Stomach (tissue), 19 donors: Measurements from ENCODE around the gene ITGB8. TPM values are rescaled to one million over a fixed set of nuclear protein-coding genes. Genes with fewer than 3 reads are reported as not detected.

Experiments
- DNase-seq, 2 donors: peaks; one replicate each; pipeline versions ENCODE4 v3.0.0 to v3.0.0-alpha.2; 2013 to 2019
- H3K27ac ChIP-seq, 5 donors: fragments of 200-600 bp in 4 of 5; sonication (generic) in 4 of 5; one replicate each; pipeline ENCODE4 v1.5.1; 2013 to 2019; ENCODE audit warnings: mild to moderate bottlenecking in 1 of 5, moderate library complexity in 1 of 5
- H3K27me3 ChIP-seq, 3 donors: fragments of 200-600 bp; sonication (generic); one replicate each; pipeline ENCODE4 v1.5.1; 2017 to 2019; ENCODE audit warnings: mixed run types in 1 of 3
- H3K36me3 ChIP-seq, 4 donors: fragments of 200-600 bp; sonication (generic); 1 replicate in 3 of 4; 2 replicates in 1 of 4; pipeline ENCODE4 v1.5.1; 2016 to 2019
- H3K4me1 ChIP-seq, 4 donors: fragments of 200-600 bp; sonication (generic); one replicate each; pipeline ENCODE4 v1.5.1; 2016 to 2019
- H3K4me3 ChIP-seq, 4 donors: fragments of 200-600 bp; sonication (generic) in 3 of 4; one replicate each; pipeline ENCODE4 v1.5.1; 2016 to 2019; ENCODE audit warnings: mild to moderate bottlenecking in 1 of 4
- H3K9me3 ChIP-seq, 4 donors: fragments of 200-600 bp; sonication (generic); one replicate each; pipeline ENCODE4 v1.5.1; 2016 to 2019
- CTCF ChIP-seq, 7 experiments: fragments of 450-650 bp in 4 of 7; fragments of 200-600 bp in 3 of 7; sonication (generic) in 3 of 7; IDR thresholded peaks; one replicate each; pipeline ENCODE4 v1.5.1; 2016 to 2019; ENCODE audit warnings: antibody characterized with exemption in 7 of 7, control low read depth in 2 of 7, mild to moderate bottlenecking in 1 of 7
- EP300 ChIP-seq: sonication (generic); formaldehyde crosslinking; IDR thresholded peaks from one replicate; pipeline ENCODE4 v1.6.1; 2017; ENCODE audit warnings: antibody characterized with exemption
- POLR2A ChIP-seq, 4 donors: fragments of 450-650 bp; IDR thresholded peaks; one replicate each; pipeline ENCODE4 v1.6.1; 2016; ENCODE audit warnings: antibody characterized with exemption in 4 of 4, control low read depth in 2 of 4, mild to moderate bottlenecking in 1 of 4, moderate library complexity in 1 of 4
- POLR2AphosphoS5 ChIP-seq, 3 donors: sonication (generic); formaldehyde crosslinking; IDR thresholded peaks; one replicate each; pipeline ENCODE4 v1.6.1; 2016; ENCODE audit warnings: antibody characterized with exemption in 3 of 3
- WGBS, 5 donors: extraction: QIAGEN DNeasy Blood & Tissue Kit in 3 of 5; methylation state at CpG; one replicate each; pipeline versions ENCODE4 v1.1.5 to v1.1.7; 2013 to 2018; 5-methylcytosine and 5-hydroxymethylcytosine counted together
- intact Hi-C: fragments of 100-400 bp; cut with DNase I; formaldehyde crosslinking; loops from one replicate; pipeline ENCODE4 v1.15.1; 2023; ENCODE audit warnings: low total_unique reads
- long read RNA-seq, 10 donors: transcript quantifications; one replicate each; lab custom pipeline, GENCODE V29; 2026
- polyA plus RNA-seq, 3 donors: library from polyadenylated mRNA; stranded (reverse); fragments of 200-250 nt; gene quantifications; one replicate each; pipeline ENCODE4 v1.2.3, GENCODE V29; 2013
- total RNA-seq, 5 donors: library from RNA; depleted of rRNA; stranded (reverse); fragments of >200 nt; gene quantifications; one replicate each; pipeline versions ENCODE4 v1.1.0 to v1.2.3, GENCODE V29; 2014 to 2016
- donor health status: healthy with polysubstance abuse.
- donor health status: Bipolar disorder and iron deficiency.
- donor health status: healthy.

The ITGB8 gene
- total RNA-seq (10 to 100 TPM in 3 of 5 donors, 1 to 10 TPM in 2; 5.4 to 31.9 (median 24.6) TPM), polyA plus RNA-seq (1 to 10 TPM; 1.1 to 2.5 (median 1.9) TPM)
- long read RNA-seq, donor 1: 0 reads
- long read RNA-seq, donor 2, full-length matches to known transcripts: 1 of 1 reads
- long read RNA-seq, donor 2, partial matches to known transcripts: 0 of 1 reads
- long read RNA-seq, donor 2, other reads (novel, unspliced or antisense): 0 of 1 reads
- long read RNA-seq, donor 3: 0 reads
- long read RNA-seq, donor 4: 0 reads
- long read RNA-seq, donor 5, full-length matches to known transcripts: 1 of 1 reads
- long read RNA-seq, donor 5, partial matches to known transcripts: 0 of 1 reads
- long read RNA-seq, donor 5, other reads (novel, unspliced or antisense): 0 of 1 reads
- long read RNA-seq, donor 6, full-length matches to known transcripts: 1 of 1 reads
- long read RNA-seq, donor 6, partial matches to known transcripts: 0 of 1 reads
- long read RNA-seq, donor 6, other reads (novel, unspliced or antisense): 0 of 1 reads
- long read RNA-seq, donor 7: 0 reads
- long read RNA-seq, donor 8: 0 reads
- long read RNA-seq, donor 9: 0 reads
- long read RNA-seq, donor 10: 0 reads

GRCh38 chr7:20330239-20330927, at the start of gene ITGB8:
TSS of gene ITGB8 (plus strand) at chr7:20330900. CDS start at chr7:20331807, 907 bp downstream.
- Histone ChIP-seq H3K36me3 (no peaks in the 10 kb centered on the region), H3K9me3 (no peaks in the 10 kb centered on the region), H3K27ac (peak within 1 kb of the TSS; percentile 79 to 96 (median 90)), H3K4me1 (peaks cover 0 to 29% (median 21%) of the 10 kb centered on the region in 4 donors), H3K4me3 (peak within 1 kb of the TSS; percentile 58 to 83 (median 66)), H3K27me3 (peaks cover 0 to 16% (median 0%) of the 10 kb centered on the region in 3 donors)
- intact Hi-C loops: no loop called here
- no peak for TF ChIP-seq CTCF (IDR thresholded peaks at IDR 0.05)
- TF ChIP-seq POLR2AphosphoS5 (IDR thresholded peaks at IDR 0.05): peak; percentile 9 to 76 (median 67)
- WGBS, 5 donors: 0 to 1% (median 0%) methylated on average over 28 to 50 of the region's 50 CpGs
- DNase-seq: peak; percentile 81 to 96

GRCh38 chr7:20282959-20283358, 47.7 kb upstream of the ITGB8 start:
- Histone ChIP-seq H3K4me3 (no peak overlapping the region), H3K27ac (no peak overlapping the region), H3K4me1 (no peaks in the 10 kb centered on the region), H3K9me3 (no peaks in the 10 kb centered on the region), H3K27me3 (no peaks in the 10 kb centered on the region), H3K36me3 (no peaks in the 10 kb centered on the region)
- TF ChIP-seq EP300 (no peak), POLR2A (IDR thresholded peaks at IDR 0.05) (no peak), CTCF (IDR thresholded peaks at IDR 0.05) (no peak)
- no peak for DNase-seq
- 29 to 49% (median 36%) methylated on average over 1 of the region's 1 CpG for WGBS, 5 donors
- intact Hi-C loops: no loop called here

GRCh38 chr7:20283385-20283784, 47.3 kb upstream of the ITGB8 start:
- Histone ChIP-seq H3K27me3 (no peaks in the 10 kb centered on the region), H3K4me3 (no peak overlapping the region), H3K4me1 (no peaks in the 10 kb centered on the region), H3K36me3 (no peaks in the 10 kb centered on the region), H3K9me3 (no peaks in the 10 kb centered on the region), H3K27ac (no peak overlapping the region)
- intact Hi-C loops: no loop called here
- no peak for DNase-seq
- TF ChIP-seq CTCF (IDR thresholded peaks at IDR 0.05) (no peak), EP300 (no peak), POLR2A (IDR thresholded peaks at IDR 0.05) (no peak), POLR2AphosphoS5 (IDR thresholded peaks at IDR 0.05) (no peak)
- 89 to 95% (median 93%) methylated on average over 2 of the region's 2 CpGs for WGBS, 5 donors

- 77 to 85% (median 82%) methylated on average over 3 of the region's 3 CpGs for WGBS, 5 donors
- H3K9me3 ChIP-seq: no peaks in the 10 kb centered on the region
- H3K27me3 ChIP-seq: no peaks in the 10 kb centered on the region
- intact Hi-C loops: no loop called here
- H3K4me1 ChIP-seq: no peaks in the 10 kb centered on the region
- no peak for DNase-seq
- no peak overlapping the region for H3K4me3 ChIP-seq
- no peaks in the 10 kb centered on the region for H3K36me3 ChIP-seq
- no peak for TF ChIP-seq POLR2AphosphoS5 (IDR thresholded peaks at IDR 0.05)
- no peak for TF ChIP-seq POLR2A (IDR thresholded peaks at IDR 0.05)
- TF ChIP-seq CTCF (IDR thresholded peaks at IDR 0.05): no peak
- no peak for TF ChIP-seq EP300
- no peak overlapping the region for H3K27ac ChIP-seq
These were observed 46.5 kb upstream of the ITGB8 start for GRCh38 chr7:20284003-20284770.
